ENCODE data around the gene ELK1.
A peak's percentile ranks its signal among the peaks of the same experiment; 100 is the strongest.

Gene ELK1

GRCh38 chrX:47645530-47645929 lies 4.8 kb downstream of the ELK1 start:
- DNase-seq (ENCODE audit: low read depth in 4 of 4, low spot score in 1 of 4) = no peak

- DNase-seq (ENCODE audit: low read depth in 4 of 4, low spot score in 1 of 4) = no peak
These were observed 5.7 kb downstream of the ELK1 start for GRCh38 chrX:47644557-47645091.

- no peak for DNase-seq (ENCODE audit: low read depth in 4 of 4, low spot score in 1 of 4)
These were observed 6.4 kb downstream of the ELK1 start for GRCh38 chrX:47643926-47644325.

- DNase-seq (ENCODE audit: low read depth in 4 of 4, low spot score in 1 of 4) = no peak
These were observed 11.5 kb downstream of the ELK1 start for GRCh38 chrX:47638816-47639215.

- no peak for DNase-seq (ENCODE audit: low read depth in 4 of 4, low spot score in 1 of 4)
These were observed 12.7 kb downstream of the ELK1 start for GRCh38 chrX:47637546-47638195.

- DNase-seq (ENCODE audit: low read depth in 4 of 4, low spot score in 1 of 4) = no peak
These were observed 15.3 kb downstream of the ELK1 start for GRCh38 chrX:47634871-47635575.

- no peak for DNase-seq (ENCODE audit: low read depth in 4 of 4, low spot score in 1 of 4)
These were observed 16.4 kb downstream of the ELK1 start for GRCh38 chrX:47633689-47634590.

- no peak for DNase-seq (ENCODE audit: low read depth in 4 of 4, low spot score in 1 of 4)
These were observed 17.7 kb downstream of the ELK1 start for GRCh38 chrX:47632666-47633065.

- no peak for DNase-seq (ENCODE audit: low read depth in 4 of 4, low spot score in 1 of 4)
These were observed 18.7 kb downstream of the ELK1 start for GRCh38 chrX:47631676-47632075.

GRCh38 chrX:47629419-47630200 lies 20.8 kb downstream of the ELK1 start, which contains the start of gene CFP:
TSS of gene CFP (minus strand) at chrX:47629930. CDS start at chrX:47629844, 86 bp downstream.
- DNase-seq (ENCODE audit: low read depth in 4 of 4, low spot score in 1 of 4) = no peak

GRCh38 chrX:47628982-47629381 lies 21.4 kb downstream of the ELK1 start:
- no peak for DNase-seq (ENCODE audit: low read depth in 4 of 4, low spot score in 1 of 4)

GRCh38 chrX:47625365-47625764 lies 25.0 kb downstream of the ELK1 start:
- no peak for DNase-seq (ENCODE audit: low read depth in 4 of 4, low spot score in 1 of 4)

GRCh38 chrX:47623540-47624027 lies 26.8 kb downstream of the ELK1 start:
- peak in 1 of 4 experiments; percentile 20 for DNase-seq (ENCODE audit: low read depth in 4 of 4, low spot score in 1 of 4)

GRCh38 chrX:47621851-47622250 lies 28.5 kb downstream of the ELK1 start:
- DNase-seq (ENCODE audit: low read depth in 4 of 4, low spot score in 1 of 4) = no peak

- no peak for DNase-seq (ENCODE audit: low read depth in 4 of 4, low spot score in 1 of 4)
These were observed 30.1 kb downstream of the ELK1 start for GRCh38 chrX:47620303-47620685.

- peak in 3 of 4 experiments; percentile 65 to 69 (median 69) for DNase-seq (ENCODE audit: low read depth in 4 of 4, low spot score in 1 of 4)
These were observed 30.7 kb downstream of the ELK1 start, which contains the start of gene SYN1 for GRCh38 chrX:47619486-47620302. TSS of gene SYN1 (minus strand) at chrX:47619857. CDS start at chrX:47619728, 129 bp downstream.

GRCh38 chrX:47618923-47619485 lies 31.4 kb downstream of the ELK1 start:
- no peak for DNase-seq (ENCODE audit: low read depth in 4 of 4, low spot score in 1 of 4)

GRCh38 chrX:47614618-47615017 lies 35.7 kb downstream of the ELK1 start:
- no peak for DNase-seq (ENCODE audit: low read depth in 4 of 4, low spot score in 1 of 4)

- DNase-seq (ENCODE audit: low read depth in 4 of 4, low spot score in 1 of 4) = no peak
These were observed 37.3 kb downstream of the ELK1 start for GRCh38 chrX:47613082-47613481.

Measured in stimulated activated CD4-positive, alpha-beta T cell treated with anti-CD3 and anti-CD28 coated beads, Interleukin-1b, Interleukin-23, amount 100 ng/mL, for 24 hours (primary cell).